Neural cell (in vitro differentiated cells): Measurements from ENCODE around the gene COL4A2. TPM values are rescaled to one million over a fixed set of nuclear protein-coding genes. Genes with fewer than 3 reads are reported as not detected.

ENCODE experiments used
- H2AFZ ChIP-seq: fragments of 200-600, 300-800 bp; sonication (generic), shearing (Covaris generic); 2 replicates; pipeline ENCODE4 v1.6.0; 2014; ENCODE audit warnings: low read depth, mild to moderate bottlenecking, antibody characterized with exemption, low read length, moderate library complexity
- H3F3A ChIP-seq: fragments of 200-600 bp; shearing (Covaris generic); 2 replicates; pipeline ENCODE4 v1.6.1; 2016; ENCODE audit warnings: mild to moderate bottlenecking, moderate library complexity, mixed read lengths, antibody characterized with exemption, low read length; ENCODE audit not compliant: insufficient read depth, poor library complexity, severe bottlenecking
- H3K27ac ChIP-seq: fragments of 200-600, 300-800 bp; sonication (generic), shearing (Covaris generic); 2 replicates; pipeline ENCODE4 v1.5.1; 2014; ENCODE audit warnings: mild to moderate bottlenecking, low read length, moderate library complexity
- H3K27me3 ChIP-seq: fragments of 300-800, 200-600 bp; sonication (generic), shearing (Covaris generic); 2 replicates; pipeline ENCODE4 v1.6.0; 2014; ENCODE audit warnings: mild to moderate bottlenecking, low read depth, low read length, moderate library complexity; ENCODE audit not compliant: insufficient read depth
- H3K36me3 ChIP-seq: fragments of 300-800, 200-600 bp; sonication (generic), shearing (Covaris generic); 2 replicates; pipeline ENCODE4 v1.5.1; 2014; ENCODE audit warnings: mild to moderate bottlenecking, antibody characterized with exemption, low read length, moderate library complexity; ENCODE audit not compliant: insufficient read depth
- H3K4me2 ChIP-seq: fragments of 300-800, 200-600 bp; sonication (generic), shearing (Covaris generic); 2 replicates; pipeline ENCODE4 v1.6.0; 2014; ENCODE audit warnings: mild to moderate bottlenecking, low read length
- H3K4me3 ChIP-seq: fragments of 300-800, 200-600 bp; sonication (generic), shearing (Covaris generic); 2 replicates; pipeline ENCODE4 v1.5.1; 2014; ENCODE audit warnings: mild to moderate bottlenecking, low read length, moderate library complexity
- H3K79me2 ChIP-seq: fragments of 200-600 bp; shearing (Covaris generic); replicated peaks from 2 replicates; pipeline ENCODE4 v1.6.0; 2014; ENCODE audit warnings: mild to moderate bottlenecking, low read length, moderate library complexity; ENCODE audit not compliant: insufficient read depth
- H3K9ac ChIP-seq: fragments of 300-800, 200-600 bp; sonication (generic), shearing (Covaris generic); 2 replicates; pipeline ENCODE4 v1.6.1; 2016; ENCODE audit warnings: mild to moderate bottlenecking, low read length, mixed read lengths
- H3K9me2 ChIP-seq: fragments of 200-600 bp; shearing (Covaris generic); 2 replicates; pipeline ENCODE4 v1.6.1; 2016; ENCODE audit warnings: mild to moderate bottlenecking, low read length, mixed read lengths; ENCODE audit not compliant: insufficient read depth
- H3K9me3 ChIP-seq: fragments of 200-600, 300-800 bp; sonication (generic), shearing (Covaris generic); 2 replicates; pipeline ENCODE4 v1.6.1; 2016; ENCODE audit warnings: mild to moderate bottlenecking, mixed run types, low read length, moderate library complexity, mixed read lengths
- H4K20me1 ChIP-seq: fragments of 200-600 bp; shearing (Covaris generic); 2 replicates; pipeline ENCODE4 v1.6.1; 2016; ENCODE audit warnings: mild to moderate bottlenecking, mixed run types; ENCODE audit not compliant: insufficient read depth
- EP300 ChIP-seq: fragments of 450-650 bp; conservative IDR thresholded peaks from 2 replicates; pipeline ENCODE4 v1.6.1; 2014; ENCODE audit warnings: antibody characterized with exemption, mild to moderate bottlenecking, moderate library complexity; ENCODE audit not compliant: poor library complexity, severe bottlenecking
- EZH2 ChIP-seq: fragments of 200-600, 300-800 bp; shearing (Covaris generic), sonication (generic); IDR thresholded peaks from 2 replicates; pipeline ENCODE4 v1.6.1; 2014; ENCODE audit warnings: antibody characterized with exemption, low read length, borderline replicate concordance, mild to moderate bottlenecking; ENCODE audit not compliant: insufficient read depth, poor library complexity, severe bottlenecking
- MXI1 ChIP-seq: fragments of 450-650 bp; conservative IDR thresholded peaks from 2 replicates; pipeline ENCODE4 v1.6.1; 2014; ENCODE audit warnings: antibody characterized with exemption, mild to moderate bottlenecking; ENCODE audit not compliant: poor library complexity, severe bottlenecking
- POLR2AphosphoS5 ChIP-seq: IDR thresholded peaks from 2 replicates; pipeline ENCODE4 v1.6.1; 2012
- RAD21 ChIP-seq: fragments of 450-650 bp; conservative IDR thresholded peaks from 2 replicates; pipeline ENCODE4 v1.6.1; 2014; ENCODE audit warnings: antibody characterized with exemption, mild to moderate bottlenecking, moderate library complexity
- SMC3 ChIP-seq: fragments of 450-650 bp; conservative IDR thresholded peaks from 2 replicates; pipeline ENCODE4 v1.6.1; 2014; ENCODE audit warnings: antibody characterized with exemption, mild to moderate bottlenecking, moderate library complexity; ENCODE audit not compliant: poor library complexity
- TAF1 ChIP-seq: IDR thresholded peaks from 2 replicates; pipeline ENCODE4 v1.6.1; 2012; ENCODE audit warnings: low read depth
- polyA plus RNA-seq: library from polyadenylated mRNA; depleted of rRNA; stranded (reverse); fragments of >200 nt; gene quantifications from 2 replicates; pipeline ENCODE4 v1.2.3, GENCODE V29; 2014
- TF ChIP-seq, protein P1 (sequence below): IDR thresholded peaks from 2 replicates; pipeline ENCODE4 v1.6.1; 2012; ENCODE audit warnings: borderline replicate concordance
- TF ChIP-seq, protein P2 (sequence below): fragments of 450-650 bp; IDR thresholded peaks from 2 replicates; pipeline ENCODE4 v1.5.1; 2014; ENCODE audit warnings: antibody characterized with exemption, mild to moderate bottlenecking, moderate library complexity; ENCODE audit not compliant: poor library complexity, severe bottlenecking

Gene COL4A2
- polyA plus RNA-seq, 1 donor from 2014 or later, result 30.8 TPM

DNA sequence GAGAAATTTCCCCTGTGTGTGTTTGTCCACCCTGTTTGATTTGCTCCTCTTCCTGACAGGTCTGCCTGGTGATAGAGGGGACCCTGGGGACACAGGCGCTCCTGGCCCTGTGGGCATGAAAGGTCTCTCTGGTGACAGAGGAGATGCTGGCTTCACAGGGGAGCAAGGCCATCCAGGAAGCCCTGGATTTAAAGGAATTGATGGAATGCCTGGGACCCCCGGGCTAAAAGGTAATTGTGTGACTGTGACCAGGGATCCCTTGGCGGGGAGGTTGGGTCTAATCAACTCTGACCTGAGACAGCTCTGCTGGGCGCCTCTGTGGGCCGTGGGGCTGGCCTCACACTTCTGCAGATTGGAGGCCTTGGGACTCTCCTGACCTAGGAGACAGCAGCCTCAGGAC, 173.1 kb downstream of the COL4A2 start:
- H3F3A ChIP-seq, result no peaks in the 10 kb centered on the region
- TF ChIP-seq TAF1 (no peak), RAD21 (no peak), POLR2AphosphoS5 (no peak), MXI1 (no peak), EZH2 (no peak), SMC3 (no peak)
- TF ChIP-seq, protein P1, sequence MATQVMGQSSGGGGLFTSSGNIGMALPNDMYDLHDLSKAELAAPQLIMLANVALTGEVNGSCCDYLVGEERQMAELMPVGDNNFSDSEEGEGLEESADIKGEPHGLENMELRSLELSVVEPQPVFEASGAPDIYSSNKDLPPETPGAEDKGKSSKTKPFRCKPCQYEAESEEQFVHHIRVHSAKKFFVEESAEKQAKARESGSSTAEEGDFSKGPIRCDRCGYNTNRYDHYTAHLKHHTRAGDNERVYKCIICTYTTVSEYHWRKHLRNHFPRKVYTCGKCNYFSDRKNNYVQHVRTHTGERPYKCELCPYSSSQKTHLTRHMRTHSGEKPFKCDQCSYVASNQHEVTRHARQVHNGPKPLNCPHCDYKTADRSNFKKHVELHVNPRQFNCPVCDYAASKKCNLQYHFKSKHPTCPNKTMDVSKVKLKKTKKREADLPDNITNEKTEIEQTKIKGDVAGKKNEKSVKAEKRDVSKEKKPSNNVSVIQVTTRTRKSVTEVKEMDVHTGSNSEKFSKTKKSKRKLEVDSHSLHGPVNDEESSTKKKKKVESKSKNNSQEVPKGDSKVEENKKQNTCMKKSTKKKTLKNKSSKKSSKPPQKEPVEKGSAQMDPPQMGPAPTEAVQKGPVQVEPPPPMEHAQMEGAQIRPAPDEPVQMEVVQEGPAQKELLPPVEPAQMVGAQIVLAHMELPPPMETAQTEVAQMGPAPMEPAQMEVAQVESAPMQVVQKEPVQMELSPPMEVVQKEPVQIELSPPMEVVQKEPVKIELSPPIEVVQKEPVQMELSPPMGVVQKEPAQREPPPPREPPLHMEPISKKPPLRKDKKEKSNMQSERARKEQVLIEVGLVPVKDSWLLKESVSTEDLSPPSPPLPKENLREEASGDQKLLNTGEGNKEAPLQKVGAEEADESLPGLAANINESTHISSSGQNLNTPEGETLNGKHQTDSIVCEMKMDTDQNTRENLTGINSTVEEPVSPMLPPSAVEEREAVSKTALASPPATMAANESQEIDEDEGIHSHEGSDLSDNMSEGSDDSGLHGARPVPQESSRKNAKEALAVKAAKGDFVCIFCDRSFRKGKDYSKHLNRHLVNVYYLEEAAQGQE, result no peak
- no peaks in the 10 kb centered on the region for H4K20me1 ChIP-seq
- no peaks in the 10 kb centered on the region for H3K27me3 ChIP-seq
- no peak overlapping the region for H2AFZ ChIP-seq
- no peaks in the 10 kb centered on the region for H3K9me3 ChIP-seq
- H3K9me2 ChIP-seq, result no peaks in the 10 kb centered on the region
- H3K4me2 ChIP-seq, result no peak overlapping the region
- H3K79me2 ChIP-seq, result no peaks in the 10 kb centered on the region
- no peak overlapping the region for H3K27ac ChIP-seq
- H3K9ac ChIP-seq, result no peak overlapping the region
- no peaks in the 10 kb centered on the region for H3K36me3 ChIP-seq
- H3K4me3 ChIP-seq, result no peak overlapping the region

DNA sequence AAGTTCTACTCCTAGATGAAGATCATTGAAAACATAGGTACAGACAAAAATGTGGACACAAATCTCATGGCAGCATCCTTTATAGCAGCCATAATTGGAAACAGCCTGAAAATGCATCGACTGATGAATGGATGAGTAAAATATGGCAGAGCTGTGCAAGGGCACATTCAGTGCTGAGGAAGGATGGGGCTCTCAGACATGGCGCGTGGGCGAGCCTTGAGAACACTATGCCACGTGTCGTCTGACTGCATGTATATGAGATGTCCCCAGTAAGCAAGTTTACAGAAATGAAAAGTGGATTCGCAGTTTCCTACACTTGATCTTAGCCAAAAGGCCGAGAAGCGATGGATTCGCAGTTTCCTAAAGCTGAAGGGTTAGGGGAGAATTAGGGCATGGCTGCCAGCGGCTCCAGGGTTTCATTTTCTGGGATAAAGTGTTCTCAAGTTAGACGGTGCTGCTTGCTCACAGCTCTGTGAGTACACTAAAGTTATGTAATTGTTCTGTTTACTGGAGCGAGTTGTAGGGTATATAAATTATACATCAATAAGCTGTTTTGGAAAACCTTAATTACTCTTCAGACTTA, 176.4 kb downstream of the COL4A2 start:
- no peaks in the 10 kb centered on the region for H3K79me2 ChIP-seq
- TF ChIP-seq, protein P2, sequence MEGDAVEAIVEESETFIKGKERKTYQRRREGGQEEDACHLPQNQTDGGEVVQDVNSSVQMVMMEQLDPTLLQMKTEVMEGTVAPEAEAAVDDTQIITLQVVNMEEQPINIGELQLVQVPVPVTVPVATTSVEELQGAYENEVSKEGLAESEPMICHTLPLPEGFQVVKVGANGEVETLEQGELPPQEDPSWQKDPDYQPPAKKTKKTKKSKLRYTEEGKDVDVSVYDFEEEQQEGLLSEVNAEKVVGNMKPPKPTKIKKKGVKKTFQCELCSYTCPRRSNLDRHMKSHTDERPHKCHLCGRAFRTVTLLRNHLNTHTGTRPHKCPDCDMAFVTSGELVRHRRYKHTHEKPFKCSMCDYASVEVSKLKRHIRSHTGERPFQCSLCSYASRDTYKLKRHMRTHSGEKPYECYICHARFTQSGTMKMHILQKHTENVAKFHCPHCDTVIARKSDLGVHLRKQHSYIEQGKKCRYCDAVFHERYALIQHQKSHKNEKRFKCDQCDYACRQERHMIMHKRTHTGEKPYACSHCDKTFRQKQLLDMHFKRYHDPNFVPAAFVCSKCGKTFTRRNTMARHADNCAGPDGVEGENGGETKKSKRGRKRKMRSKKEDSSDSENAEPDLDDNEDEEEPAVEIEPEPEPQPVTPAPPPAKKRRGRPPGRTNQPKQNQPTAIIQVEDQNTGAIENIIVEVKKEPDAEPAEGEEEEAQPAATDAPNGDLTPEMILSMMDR, result no peak
- TF ChIP-seq RAD21 (no peak), EP300 (no peak), MXI1 (no peak)
- no peaks in the 10 kb centered on the region for H3K9me2 ChIP-seq
- H3K9ac ChIP-seq, result no peak overlapping the region
- no peaks in the 10 kb centered on the region for H4K20me1 ChIP-seq
- H3K4me3 ChIP-seq, result no peak overlapping the region
- no peaks in the 10 kb centered on the region for H3K27me3 ChIP-seq
- no peaks in the 10 kb centered on the region for H3K9me3 ChIP-seq
- no peak overlapping the region for H3K4me2 ChIP-seq
- no peaks in the 10 kb centered on the region for H3F3A ChIP-seq
- no peak overlapping the region for H3K27ac ChIP-seq
- H2AFZ ChIP-seq, result no peak overlapping the region
- H3K36me3 ChIP-seq, result no peaks in the 10 kb centered on the region
